H4 (cell line): Measurements from ENCODE around the gene ZNF547. TPM values are rescaled to one million over a fixed set of nuclear protein-coding genes. Genes with fewer than 3 reads are reported as not detected.
"Not testable (repeated sequence)": the region's sequence is repeated elsewhere in the genome, so short reads cannot be mapped to it uniquely, and the experiment has no call there.

Experiments
- DNase-seq: peaks from one replicate; pipeline ENCODE4 v3.0.0-alpha.2; 2015; ENCODE audit warnings: low spot score
- total RNA-seq: library from RNA; depleted of rRNA; stranded (reverse); fragments of >200 nt; shearing (Covaris generic); gene quantifications from 2 replicates; pipeline ENCODE4 v1.2.3, GENCODE V29; 2014; rRNA removed

The ZNF547 gene
- total RNA-seq, 1 experiment from 2014 or later = 3.6 TPM

DNA sequence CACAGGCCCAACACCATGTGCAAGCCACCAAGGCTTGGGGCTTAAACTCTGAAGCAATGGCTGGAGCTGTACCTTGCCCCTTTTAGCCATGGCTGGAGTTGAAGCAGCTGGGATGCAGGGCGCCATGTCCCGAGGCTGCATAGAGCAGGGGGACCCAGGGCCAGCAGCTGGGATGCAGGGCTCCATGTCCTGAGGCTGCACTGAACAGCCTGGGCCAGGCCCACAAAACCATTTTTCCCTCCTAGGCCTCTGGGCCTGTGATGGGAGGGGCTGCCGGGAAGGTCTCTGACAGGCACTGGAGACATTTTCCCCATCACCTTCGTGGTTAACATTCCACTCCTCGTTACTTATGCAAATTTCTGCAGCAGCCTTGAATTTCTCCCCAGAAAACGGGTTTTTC lies 10.8 kb downstream of the ZNF547 start:
- DNase-seq = no peak

DNA sequence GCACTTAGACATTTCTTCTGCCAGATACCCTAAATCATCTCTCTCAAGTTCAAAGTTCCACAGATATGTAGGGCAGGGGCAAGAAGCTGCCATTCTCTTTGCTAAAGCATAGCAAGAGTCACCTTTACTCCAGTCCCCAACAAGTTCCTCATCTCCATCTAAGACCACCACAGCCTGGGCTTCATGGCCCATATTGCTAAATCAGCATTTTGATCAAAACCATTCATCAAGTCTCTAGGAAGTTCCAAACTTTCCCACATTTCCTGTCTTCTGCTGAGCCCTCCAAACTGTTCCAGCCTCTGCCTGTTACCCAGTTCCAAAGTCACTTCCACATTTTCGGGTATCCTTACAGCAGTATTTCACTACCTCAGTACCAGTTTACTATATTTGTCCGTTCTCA lies 11.3 kb downstream of the ZNF547 start:
- DNase-seq = not testable (repeated sequence)

DNA sequence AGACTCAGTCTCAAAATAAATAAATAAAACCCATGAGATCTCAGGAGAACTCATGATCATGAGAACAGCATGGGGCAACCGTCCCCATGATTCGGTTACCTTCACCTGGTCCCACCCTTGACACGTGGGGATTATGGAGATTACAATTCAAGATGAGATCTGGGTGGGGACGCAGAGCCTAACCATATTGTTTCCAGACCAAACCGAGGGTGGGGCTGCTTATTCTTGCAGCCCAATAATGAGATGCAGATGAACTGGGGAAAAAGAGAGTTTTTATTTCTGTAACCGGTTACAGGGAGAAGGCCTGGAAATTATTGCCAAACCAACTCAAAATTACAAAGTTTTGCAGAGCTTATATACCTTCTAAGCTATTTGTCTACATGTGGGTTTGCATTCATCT lies 12.8 kb downstream of the ZNF547 start:
- no peak for DNase-seq

DNA sequence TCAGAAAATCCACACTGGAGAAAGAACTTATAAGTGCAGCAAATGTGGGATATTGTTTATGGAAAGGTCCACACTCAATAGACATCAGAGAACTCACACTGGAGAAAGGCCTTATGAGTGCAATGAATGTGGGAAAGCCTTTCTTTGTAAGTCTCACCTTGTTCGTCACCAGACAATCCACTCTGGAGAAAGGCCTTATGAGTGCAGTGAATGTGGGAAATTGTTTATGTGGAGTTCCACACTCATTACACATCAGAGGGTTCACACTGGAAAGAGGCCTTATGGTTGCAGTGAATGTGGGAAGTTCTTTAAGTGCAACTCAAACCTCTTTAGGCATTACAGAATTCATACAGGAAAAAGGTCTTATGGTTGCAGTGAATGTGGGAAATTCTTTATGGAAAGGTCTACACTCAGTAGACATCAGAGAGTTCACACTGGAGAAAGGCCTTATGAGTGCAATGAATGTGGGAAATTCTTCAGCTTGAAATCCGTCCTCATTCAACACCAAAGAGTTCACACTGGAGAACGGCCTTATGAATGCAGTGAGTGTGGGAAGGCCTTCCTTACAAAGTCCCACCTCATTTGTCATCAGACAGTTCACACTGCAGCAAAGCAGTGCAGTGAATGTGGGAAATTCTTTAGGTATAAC lies 14.3 kb downstream of the ZNF547 start:
- no peak for DNase-seq

DNA sequence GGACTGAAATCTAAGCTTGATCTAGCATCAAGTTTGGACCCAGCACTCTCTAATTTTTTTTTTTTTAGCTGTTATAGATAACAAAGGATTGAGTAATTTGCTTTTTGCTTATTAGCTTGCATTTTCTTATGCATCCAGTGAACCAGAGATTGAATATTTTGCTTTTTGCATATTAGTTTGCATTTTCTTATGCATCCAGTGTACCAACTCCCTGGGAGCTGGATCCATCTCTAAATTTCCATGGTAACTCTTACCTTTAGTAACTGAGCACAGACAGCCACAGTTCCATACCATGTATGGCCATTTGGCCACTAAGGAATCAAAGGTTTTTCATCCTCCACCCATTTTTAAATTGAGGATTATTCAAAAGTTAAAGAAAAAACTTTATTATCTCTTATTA lies 17.6 kb downstream of the ZNF547 start:
- no peak for DNase-seq

DNA sequence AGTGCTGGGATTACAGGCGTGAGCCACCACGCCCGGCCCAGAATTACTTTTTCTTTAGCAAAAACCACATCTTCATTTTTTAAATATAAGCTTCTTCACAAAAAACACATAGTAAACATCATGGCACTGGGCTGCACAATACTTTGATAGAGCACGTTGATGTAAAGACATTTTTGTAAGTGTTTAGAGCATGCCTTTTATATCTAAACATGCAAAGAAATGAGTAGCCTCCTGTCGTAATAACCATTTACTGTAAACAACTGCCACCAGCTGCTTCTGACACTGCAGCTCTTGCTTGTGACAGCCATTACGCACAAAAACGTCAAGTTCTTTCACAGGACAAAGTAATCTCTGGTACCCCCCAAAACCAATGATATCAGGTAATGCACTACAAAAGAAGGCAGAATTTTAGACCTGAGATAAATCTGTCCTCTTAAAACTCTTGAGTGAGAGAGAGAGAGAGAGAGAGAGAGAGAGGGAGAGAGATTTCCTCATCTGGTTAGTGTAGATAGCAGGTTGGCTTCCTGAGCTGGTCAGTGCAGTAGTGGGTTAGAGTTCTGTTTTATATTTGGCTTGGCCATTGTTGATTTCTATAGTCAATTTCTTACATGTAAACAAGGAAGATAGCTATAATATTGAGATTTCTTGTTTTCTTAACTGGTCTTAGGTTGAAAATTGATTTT lies 19.6 kb downstream of the ZNF547 start:
- DNase-seq = no peak

DNA sequence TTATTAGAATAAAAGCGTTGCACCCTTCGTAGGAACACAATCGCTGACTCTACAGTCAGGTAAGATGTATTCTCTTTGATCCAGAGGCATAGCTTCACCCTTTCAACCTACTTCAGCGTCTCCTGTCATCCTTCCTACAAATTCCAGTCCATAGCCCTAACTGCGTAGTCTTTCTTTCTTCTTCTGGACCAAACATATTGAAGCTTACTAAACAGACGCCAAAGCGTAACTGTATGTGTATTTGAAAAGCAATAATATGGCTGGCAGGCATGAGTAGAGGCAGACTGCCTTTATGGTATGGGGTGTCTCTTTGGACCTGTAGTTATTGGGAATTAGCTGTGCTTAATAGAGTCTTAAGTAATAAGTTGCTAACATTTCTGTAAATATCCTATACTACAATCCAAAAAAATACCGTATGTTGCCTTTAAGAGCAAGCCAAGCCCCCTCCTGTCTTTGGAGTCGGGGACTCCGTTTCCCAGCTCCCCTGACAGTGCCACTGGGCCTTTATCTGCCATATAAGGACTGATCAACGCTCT lies 25.9 kb downstream of the ZNF547 start:
- no peak for DNase-seq

DNA sequence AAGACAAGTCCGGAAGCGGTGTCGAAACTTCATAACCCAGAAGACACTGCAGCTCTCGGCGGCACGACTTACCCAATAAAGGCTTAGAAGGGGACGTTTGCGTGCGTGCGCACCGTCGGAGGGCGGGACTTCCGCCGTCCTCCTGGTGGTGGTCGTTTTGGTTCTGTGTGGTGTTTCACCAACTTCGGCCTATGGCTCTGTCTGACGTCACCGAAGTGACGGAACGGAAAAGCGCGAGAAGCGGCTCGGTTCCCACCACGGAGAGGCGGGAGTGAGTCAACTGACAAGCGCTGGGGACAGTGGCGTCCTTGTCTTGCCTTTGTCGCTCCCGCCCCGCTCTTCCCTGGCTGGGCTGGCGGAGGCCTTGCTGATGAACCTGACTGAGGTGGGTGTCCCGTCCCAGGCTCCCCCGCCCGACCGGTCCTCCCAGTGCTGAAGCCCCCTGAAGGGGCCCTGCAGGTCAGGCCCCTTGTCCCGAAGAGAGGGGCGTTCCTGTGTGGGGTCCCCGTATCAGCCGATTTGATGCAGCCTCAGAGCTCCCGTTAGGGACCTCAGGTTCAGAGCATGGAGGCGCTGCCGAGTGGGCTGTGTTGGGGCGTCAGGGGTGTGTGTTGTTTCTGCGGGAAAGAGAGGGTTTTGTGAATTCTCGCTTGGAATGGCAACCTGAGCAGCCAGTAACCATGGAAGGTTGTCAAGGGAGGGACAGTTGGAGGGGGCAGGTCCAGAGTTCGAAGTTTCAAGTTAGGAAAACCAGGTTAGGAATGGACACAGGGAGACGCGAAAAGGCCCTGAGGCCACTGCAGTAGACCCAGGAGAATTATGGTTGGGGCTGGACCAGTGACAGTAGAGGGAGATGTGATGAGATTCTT lies 26.6 kb downstream of the ZNF547 start, which contains the start of gene ZNF548:
Gene ZNF548, plus strand, starts transcription at position 125 of the 869 bp plus-strand sequence. Its CDS starts 246 bp downstream, at position 371.
- DNase-seq = peak; percentile 100

DNA sequence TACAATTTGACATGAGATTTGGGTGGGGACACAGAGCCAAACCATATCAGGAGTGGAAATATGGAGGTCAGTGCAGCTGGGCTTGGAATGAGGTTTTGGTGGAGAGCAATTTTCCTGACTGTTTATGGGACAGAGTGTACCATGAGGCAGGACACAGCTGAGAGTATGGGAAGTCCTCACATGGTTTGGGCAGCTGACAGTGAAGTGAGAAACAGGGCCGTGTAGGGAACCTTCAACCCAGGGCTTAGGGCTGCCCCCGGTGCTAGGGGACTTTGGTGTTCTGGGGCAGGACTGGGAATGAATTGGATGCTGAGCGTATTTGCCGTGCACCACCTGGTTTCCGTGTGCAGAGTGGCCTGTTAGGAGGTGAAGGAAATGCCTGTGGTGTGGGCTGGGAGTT lies 32.4 kb downstream of the ZNF547 start:
- DNase-seq = no peak

DNA sequence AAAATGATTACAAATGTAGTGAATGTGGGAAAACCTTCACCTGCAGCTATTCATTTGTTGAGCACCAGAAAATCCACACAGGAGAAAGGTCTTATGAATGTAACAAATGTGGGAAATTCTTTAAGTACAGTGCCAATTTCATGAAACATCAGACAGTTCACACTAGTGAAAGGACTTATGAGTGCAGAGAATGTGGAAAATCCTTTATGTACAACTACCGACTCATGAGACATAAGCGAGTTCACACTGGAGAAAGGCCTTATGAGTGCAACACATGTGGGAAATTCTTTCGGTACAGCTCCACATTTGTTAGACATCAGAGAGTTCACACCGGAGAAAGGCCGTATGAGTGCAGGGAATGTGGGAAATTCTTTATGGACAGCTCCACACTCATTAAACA lies 35.5 kb downstream of the ZNF547 start:
- no peak for DNase-seq

DNA sequence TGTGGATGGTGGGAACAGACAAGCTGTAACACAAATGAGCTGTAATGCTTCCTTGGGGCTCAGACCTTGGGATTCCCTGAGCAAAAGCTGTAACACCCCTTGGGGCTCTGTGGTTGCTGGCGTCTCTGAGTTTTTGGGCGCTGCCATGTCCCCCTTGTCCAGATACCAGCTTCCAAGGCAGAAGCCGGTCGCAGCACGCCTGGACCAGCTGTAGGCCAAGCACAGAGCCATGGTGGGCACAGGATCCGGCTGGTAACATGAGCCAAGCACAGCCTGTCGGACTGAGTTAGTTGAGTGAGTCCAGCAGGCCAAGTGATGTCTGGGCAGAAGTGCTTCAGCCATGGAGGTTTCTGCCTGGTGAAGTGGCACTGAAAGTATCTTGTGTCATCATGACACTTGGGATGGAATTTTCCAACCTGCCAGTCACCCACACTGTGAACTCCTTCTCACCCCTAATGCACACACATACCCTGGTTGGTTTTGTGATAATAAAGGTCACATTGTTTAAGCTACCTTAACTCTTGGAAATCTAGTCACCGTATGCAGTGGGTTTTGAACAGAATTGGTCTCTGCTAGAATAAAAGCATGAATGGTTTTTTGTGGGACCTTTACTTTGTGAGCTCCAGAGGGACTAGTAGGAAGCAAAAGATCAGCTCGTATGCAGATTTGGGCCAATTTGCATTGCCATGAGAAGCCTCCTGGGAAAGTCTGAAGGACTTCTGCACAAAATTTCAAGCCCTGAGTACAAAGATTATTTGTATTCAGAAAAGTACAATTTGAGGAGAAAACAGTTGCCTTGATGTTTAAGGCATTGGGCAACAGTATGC lies 40.6 kb downstream of the ZNF547 start:
- DNase-seq = no peak

DNA sequence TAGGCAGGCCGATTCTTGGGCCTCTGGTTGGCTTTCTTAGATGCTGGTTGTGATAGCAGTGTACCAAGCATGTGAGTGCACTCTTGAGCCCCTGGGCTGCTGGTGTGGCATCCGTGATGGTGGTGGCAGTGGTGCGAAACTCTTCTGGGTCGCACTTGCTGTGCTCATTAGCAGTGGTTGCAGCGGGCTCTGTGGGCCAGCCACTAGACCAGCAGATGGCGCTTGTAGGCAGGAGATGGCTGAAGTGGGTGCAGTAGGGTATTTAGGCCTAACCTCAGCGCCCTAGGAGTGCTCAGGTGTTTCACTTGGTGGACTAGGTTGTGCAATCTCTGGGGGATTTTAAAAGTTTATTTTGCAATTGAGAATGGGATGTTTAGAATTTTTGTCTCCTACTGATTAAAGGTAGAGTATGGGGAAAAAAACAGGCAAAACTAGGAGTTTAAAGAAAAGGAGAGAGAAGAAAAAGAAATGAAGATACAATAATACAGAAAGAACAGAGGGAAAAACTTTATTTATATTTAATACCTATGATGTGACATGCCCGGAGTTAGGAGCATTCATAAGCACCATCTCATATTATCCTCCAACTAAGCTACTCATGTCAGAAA lies 43.3 kb downstream of the ZNF547 start:
- peak; percentile 46 for DNase-seq

DNA sequence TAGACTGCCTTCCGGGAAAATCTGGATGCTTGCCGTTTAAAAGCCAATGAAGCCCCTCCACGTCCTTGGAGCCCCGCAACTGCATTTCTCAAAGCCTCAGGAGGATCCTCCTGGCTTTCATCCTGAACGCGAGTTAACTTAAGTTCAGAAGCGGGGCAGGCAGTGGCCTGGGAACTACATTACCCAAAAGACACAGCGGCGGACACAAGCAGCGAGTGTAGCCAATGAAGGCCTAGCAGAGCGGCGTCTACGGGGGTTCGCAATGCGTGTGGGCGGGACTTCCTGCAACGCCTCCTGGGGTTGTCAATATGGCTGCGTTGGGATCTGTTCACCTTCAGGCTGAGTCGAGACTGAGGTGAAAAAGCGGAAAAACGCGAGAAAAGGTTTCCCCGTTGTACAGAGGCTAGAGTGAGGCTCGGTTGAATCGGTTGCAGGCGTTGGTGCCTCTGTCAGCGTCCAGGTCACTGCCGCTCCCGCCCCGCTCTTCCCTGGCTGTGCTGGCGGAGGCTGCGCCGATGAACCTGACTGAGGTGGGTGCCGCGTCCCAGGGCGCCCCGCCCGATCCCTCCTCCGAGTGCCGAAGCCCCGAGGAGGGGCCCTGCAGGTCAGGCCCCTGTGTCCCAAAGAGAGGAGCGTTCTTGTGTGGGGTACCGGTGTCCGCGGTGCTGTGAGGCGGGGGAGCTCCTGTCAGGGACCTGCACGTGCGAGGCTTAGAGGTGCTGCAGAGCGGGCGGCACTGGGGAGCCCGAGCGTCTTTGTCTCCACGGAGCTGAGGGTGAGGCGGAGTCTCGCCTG lies 47.7 kb downstream of the ZNF547 start, which contains the start of gene ZNF17:
Gene ZNF17, plus strand, starts transcription at position 285 of the 795 bp plus-strand sequence. CDS start 2,455 bp downstream, outside the sequence.
- peak; percentile 95 for DNase-seq

DNA sequence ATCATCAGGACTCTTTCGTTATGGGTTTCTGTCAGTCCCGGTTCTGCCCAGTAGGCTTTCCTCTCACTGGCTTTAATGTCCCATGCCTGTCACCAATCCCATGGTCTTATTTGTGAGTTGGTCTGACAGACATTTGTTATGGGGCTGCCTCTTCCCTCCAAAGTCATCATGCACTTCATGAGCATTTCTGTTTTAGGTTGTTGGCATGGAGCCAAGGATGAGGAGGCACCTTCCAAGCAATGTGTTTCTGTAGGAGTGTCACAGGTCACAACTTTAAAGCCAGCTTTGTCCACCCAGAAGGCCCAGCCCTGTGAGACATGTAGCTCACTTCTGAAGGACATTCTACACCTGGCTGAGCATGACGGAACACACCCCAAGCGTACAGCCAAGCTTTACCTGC lies 56.1 kb downstream of the ZNF547 start:
- DNase-seq = no peak

DNA sequence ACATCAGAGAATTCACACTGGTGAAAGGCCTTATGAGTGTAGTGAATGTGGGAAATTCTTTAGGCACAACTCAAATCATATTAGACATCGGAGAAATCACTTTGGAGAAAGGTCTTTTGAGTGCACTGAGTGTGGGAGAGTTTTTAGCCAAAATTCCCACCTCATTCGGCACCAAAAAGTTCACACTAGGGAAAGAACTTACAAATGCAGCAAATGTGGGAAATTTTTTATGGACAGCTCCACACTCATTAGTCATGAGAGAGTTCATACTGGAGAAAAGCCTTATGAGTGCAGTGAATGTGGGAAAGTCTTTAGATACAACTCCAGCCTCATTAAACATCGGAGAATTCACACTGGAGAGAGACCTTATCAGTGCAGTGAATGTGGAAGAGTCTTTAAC lies 57.7 kb downstream of the ZNF547 start:
- no peak for DNase-seq

Other genes starting within 250 kb of the ZNF547 start
- gene USP29, start 243.6 kb upstream of the ZNF547 start, total RNA-seq = not detected in 2 replicates
- not detected in 2 replicates for gene ZIM3, start 218.3 kb upstream of the ZNF547 start, total RNA-seq
- gene DUXA, start 196.1 kb upstream of the ZNF547 start, total RNA-seq = 0.08 TPM in 1 of 2 replicates, not detected in the other
- 9.6 and 11.9 TPM in 2 replicates for gene ZNF264, start 172.1 kb upstream of the ZNF547 start, total RNA-seq
- 1.2 and 1.3 TPM in 2 replicates for gene AURKC, start 132.5 kb upstream of the ZNF547 start, total RNA-seq
- gene ZNF805, start 122.9 kb upstream of the ZNF547 start, total RNA-seq = 6.1 and 7.8 TPM in 2 replicates
- gene ZNF460, start 83.1 kb upstream of the ZNF547 start, total RNA-seq = 29.7 and 30.4 TPM in 2 replicates
- 6.9 and 7.7 TPM in 2 replicates for gene ZNF543, start 43.1 kb upstream of the ZNF547 start, total RNA-seq
- 9.4 and 11.4 TPM in 2 replicates for gene ZNF304, start 12.3 kb upstream of the ZNF547 start, total RNA-seq
- 38.7 and 39.0 TPM in 2 replicates for gene TRAPPC2B, start within 50 bp of the ZNF547 start, total RNA-seq
- 15.0 and 20.7 TPM in 2 replicates for gene ZNF548, start 26.3 kb downstream of the ZNF547 start, total RNA-seq
- gene ZNF17, start 47.6 kb downstream of the ZNF547 start, total RNA-seq = 3.1 and 4.5 TPM in 2 replicates
- 9.8 and 17.1 TPM in 2 replicates for gene ZNF749, start 71.8 kb downstream of the ZNF547 start, total RNA-seq
- 0.10 and 0.17 TPM in 2 replicates for gene VN1R1, start 93.6 kb downstream of the ZNF547 start, total RNA-seq
- gene ZNF772, start 114.0 kb downstream of the ZNF547 start, total RNA-seq = 17.8 and 24.0 TPM in 2 replicates
- 12.4 and 18.0 TPM in 2 replicates for gene ZNF419, start 124.2 kb downstream of the ZNF547 start, total RNA-seq
- 15.2 and 22.6 TPM in 2 replicates for gene ZNF773, start 136.4 kb downstream of the ZNF547 start, total RNA-seq
- 3.0 and 5.5 TPM in 2 replicates for gene ZNF549, start 163.8 kb downstream of the ZNF547 start, total RNA-seq
- 4.7 and 5.0 TPM in 2 replicates for gene ZNF550, start 196.3 kb downstream of the ZNF547 start, total RNA-seq
- 3.9 and 7.3 TPM in 2 replicates for gene ZNF416, start 215.4 kb downstream of the ZNF547 start, total RNA-seq
- gene ZIK1, start 220.6 kb downstream of the ZNF547 start, total RNA-seq = 6.9 and 7.8 TPM in 2 replicates
- 9.1 and 11.9 TPM in 2 replicates for gene ZNF530, start 236.3 kb downstream of the ZNF547 start, total RNA-seq